HG03521 (cell line): ENCODE data around the gene ZNF74.
"Not testable (repeated sequence)": the region's sequence is repeated elsewhere in the genome, so short reads cannot be mapped to it uniquely, and the experiment has no call there.

Experiments
- ATAC-seq: cut with Tn5 transposase; IDR thresholded peaks from one replicate; pipeline ENCODE4 v1.9.1; 2021; ENCODE audit warnings: mild to moderate bottlenecking, moderate library complexity; ENCODE audit not compliant: unreplicated experiment

ZNF74 gene

DNA sequence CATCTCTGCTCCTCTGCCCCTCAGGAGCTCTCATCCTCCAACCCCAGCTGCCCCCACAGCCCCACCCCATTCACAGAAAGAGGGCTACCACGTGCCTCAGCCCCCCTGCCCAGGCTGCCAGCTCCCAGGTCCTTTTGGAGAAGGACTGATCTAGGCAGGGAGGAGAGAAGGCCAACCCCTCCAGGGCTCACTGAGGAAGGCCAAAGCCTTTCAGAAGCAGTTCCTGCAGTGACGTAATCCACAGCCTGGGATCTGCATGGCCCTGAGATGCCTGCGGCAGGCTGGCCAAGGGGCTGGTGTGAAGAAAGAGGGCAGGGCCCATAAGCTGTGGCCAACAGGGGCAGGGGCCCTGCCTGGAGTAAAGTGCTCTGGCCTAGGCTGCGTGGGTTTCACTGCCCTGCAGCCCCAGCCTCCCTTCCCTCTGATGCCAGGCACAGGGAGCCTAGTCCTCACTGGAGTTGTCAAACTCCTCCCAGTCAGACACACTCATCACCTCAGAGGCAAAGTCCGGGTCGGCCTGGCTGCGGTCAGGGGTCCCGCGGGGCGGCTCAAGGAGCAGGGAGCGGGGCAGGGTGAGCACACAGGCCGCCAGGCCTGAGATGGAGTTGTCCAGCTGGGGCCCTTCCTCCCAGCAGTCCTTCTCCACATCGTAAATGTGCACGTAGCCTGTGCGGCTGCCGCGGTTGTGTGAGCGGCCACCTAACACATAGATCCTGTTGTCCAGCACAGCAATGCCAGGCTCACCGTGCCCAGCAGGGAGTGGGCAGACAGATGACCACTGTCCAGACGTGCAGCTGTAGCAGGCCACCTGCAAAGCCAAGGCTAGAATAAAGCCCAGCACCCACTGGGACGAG, 47.9 kb downstream of the ZNF74 start:
- no peak for ATAC-seq

GRCh38 chr22:20442485-20443284, 48.7 kb downstream of the ZNF74 start:
- no peak for ATAC-seq

GRCh38 chr22:20444325-20444724, 50.4 kb downstream of the ZNF74 start:
- ATAC-seq: no peak

DNA sequence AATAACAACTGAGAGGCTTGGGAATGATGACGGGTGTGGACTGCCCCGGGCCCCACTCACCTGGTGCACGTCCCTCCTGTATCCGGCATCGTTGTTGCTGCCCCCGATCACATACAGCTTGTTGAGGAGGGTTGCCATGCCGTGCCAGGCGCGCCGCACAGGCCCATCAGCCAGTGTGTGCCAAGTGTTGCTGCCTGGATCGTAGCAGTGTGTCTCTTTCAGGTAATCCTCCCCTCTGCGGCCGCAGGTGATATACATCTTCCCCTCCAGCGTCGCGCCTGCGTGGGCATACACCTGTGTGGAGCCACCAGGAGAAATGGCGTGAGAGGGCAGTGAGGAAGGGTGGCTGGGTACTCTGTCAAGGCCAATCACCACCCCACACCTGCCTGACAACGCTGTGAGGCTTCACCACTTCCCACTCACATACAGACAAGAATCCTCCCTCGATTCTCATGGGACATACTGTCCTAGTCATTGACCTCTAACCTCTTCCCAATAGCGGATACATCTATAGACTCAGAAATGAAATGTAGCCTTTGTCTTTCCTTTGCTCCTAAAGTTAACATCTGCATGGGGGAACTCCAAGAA, 52.5 kb downstream of the ZNF74 start:
- no peak for ATAC-seq

DNA sequence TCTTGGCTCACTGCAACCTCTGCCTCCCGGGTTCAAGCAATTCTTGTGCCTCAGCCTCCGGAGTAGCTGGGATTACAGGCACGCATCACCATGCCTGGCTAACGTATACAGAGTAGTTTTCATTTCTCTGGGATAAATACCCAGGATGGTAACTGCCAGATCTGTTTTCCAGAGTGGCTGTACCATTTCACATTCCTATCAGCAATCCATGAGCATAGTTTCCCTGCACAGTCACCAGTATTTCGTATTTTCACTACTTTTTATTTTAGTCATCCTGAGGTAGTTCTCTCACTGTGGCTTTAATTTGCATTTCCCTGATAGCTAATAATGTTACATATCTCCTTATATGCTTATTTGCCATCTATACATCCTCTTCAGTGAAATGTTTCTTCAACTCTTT, 54.7 kb downstream of the ZNF74 start:
- ATAC-seq: no peak

GRCh38 chr22:20449819-20450550, 56.0 kb downstream of the ZNF74 start:
- ATAC-seq: no peak

GRCh38 chr22:20450551-20450906, 56.6 kb downstream of the ZNF74 start:
- no peak for ATAC-seq

DNA sequence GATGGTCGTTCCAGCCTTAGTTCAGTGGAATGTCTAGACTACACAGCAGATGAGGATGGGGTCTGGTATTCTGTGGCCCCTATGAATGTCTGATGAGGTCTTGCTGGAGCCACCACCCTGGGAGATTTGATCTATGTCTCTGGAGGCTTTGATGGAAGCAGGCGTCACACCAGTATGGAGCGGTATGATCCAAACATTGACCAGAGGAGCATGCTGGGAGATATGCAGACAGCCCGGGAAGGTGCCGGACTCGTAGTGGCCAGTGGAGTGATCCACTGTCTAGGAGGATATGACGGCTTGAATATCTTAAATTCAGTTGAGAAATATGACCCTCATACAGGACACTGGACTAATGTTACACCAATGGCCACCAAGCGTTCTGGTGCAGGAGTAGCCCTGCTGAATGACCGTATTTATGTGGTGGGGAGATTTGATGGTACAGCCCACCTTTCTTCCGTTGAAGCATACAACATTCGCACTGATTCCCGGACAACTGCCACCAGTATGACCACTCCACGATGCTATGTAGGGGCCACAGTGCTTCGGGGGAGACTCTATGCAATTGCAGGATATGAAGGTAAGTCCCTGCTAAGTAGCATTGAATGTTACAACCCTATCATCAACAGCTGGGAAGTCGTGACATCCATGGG, 57.3 kb downstream of the ZNF74 start:
- ATAC-seq: not testable (repeated sequence)

- no peak for ATAC-seq
Measured at GRCh38 chr22:20451920-20452319, 58.0 kb downstream of the ZNF74 start.

GRCh38 chr22:20453222-20453621, 59.3 kb downstream of the ZNF74 start:
- ATAC-seq: no peak

GRCh38 chr22:20455709-20456063, 61.7 kb downstream of the ZNF74 start:
- no peak for ATAC-seq

- no peak for ATAC-seq
Measured at GRCh38 chr22:20456064-20456721, 62.2 kb downstream of the ZNF74 start.

DNA sequence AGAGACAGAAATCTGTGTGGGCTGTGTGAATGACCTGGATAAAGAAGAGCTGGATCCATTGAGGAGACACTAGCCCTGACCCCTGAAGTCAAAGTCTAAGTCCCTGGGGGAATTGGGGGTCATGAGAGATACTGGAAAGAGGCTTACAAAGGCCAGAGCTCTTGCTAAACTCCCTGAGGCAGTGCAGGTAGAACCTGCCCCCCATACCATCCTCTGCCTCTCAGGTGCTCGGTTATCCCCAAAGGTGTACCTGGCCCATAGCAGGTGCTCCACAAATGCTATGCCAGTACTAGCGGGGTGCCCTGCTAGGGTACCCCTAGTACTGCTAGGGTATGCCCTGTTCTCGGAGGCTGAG, 62.7 kb downstream of the ZNF74 start:
- no peak for ATAC-seq

- no peak for ATAC-seq
Measured at GRCh38 chr22:20457506-20458240, 63.7 kb downstream of the ZNF74 start.
